Stomach (tissue), 9 donors: ENCODE results near the gene REN. TPM values are rescaled to one million over a fixed set of nuclear protein-coding genes. Genes with fewer than 3 reads are reported as not detected.
A peak's percentile ranks its signal among the peaks of the same experiment; 100 is the strongest.

Source experiments
- DNase-seq, 2 donors: peaks; one replicate each; pipeline versions ENCODE4 v3.0.0 to v3.0.0-alpha.2; 2013 to 2019
- H3K27ac ChIP-seq, 5 donors: fragments of 200-600 bp in 4 of 5; sonication (generic) in 4 of 5; one replicate each; pipeline ENCODE4 v1.5.1; 2013 to 2019; ENCODE audit warnings: mild to moderate bottlenecking in 1 of 5, moderate library complexity in 1 of 5
- H3K27me3 ChIP-seq, 3 donors: fragments of 200-600 bp; sonication (generic); one replicate each; pipeline ENCODE4 v1.5.1; 2017 to 2019; ENCODE audit warnings: mixed run types in 1 of 3
- H3K36me3 ChIP-seq, 4 donors: fragments of 200-600 bp; sonication (generic); 1 replicate in 3 of 4; 2 replicates in 1 of 4; pipeline ENCODE4 v1.5.1; 2016 to 2019
- H3K4me1 ChIP-seq, 4 donors: fragments of 200-600 bp; sonication (generic); one replicate each; pipeline ENCODE4 v1.5.1; 2016 to 2019
- H3K4me3 ChIP-seq, 4 donors: fragments of 200-600 bp; sonication (generic) in 3 of 4; one replicate each; pipeline ENCODE4 v1.5.1; 2016 to 2019; ENCODE audit warnings: mild to moderate bottlenecking in 1 of 4
- H3K9me3 ChIP-seq, 4 donors: fragments of 200-600 bp; sonication (generic); one replicate each; pipeline ENCODE4 v1.5.1; 2016 to 2019
- EP300 ChIP-seq: sonication (generic); formaldehyde crosslinking; IDR thresholded peaks from one replicate; pipeline ENCODE4 v1.6.1; 2017; ENCODE audit warnings: antibody characterized with exemption
- POLR2A ChIP-seq, 4 donors: fragments of 450-650 bp; IDR thresholded peaks; one replicate each; pipeline ENCODE4 v1.6.1; 2016; ENCODE audit warnings: antibody characterized with exemption in 4 of 4, control low read depth in 2 of 4, mild to moderate bottlenecking in 1 of 4, moderate library complexity in 1 of 4
- POLR2AphosphoS5 ChIP-seq, 3 donors: sonication (generic); formaldehyde crosslinking; IDR thresholded peaks; one replicate each; pipeline ENCODE4 v1.6.1; 2016; ENCODE audit warnings: antibody characterized with exemption in 3 of 3
- WGBS, 5 donors: extraction: QIAGEN DNeasy Blood & Tissue Kit in 3 of 5; methylation state at CpG; one replicate each; pipeline versions ENCODE4 v1.1.5 to v1.1.7; 2013 to 2018; 5-methylcytosine and 5-hydroxymethylcytosine counted together
- intact Hi-C: fragments of 100-400 bp; cut with DNase I; formaldehyde crosslinking; loops from one replicate; pipeline ENCODE4 v1.15.1; 2023; ENCODE audit warnings: low total_unique reads
- polyA plus RNA-seq, 3 donors: library from polyadenylated mRNA; stranded (reverse); fragments of 200-250 nt; gene quantifications; one replicate each; pipeline ENCODE4 v1.2.3, GENCODE V29; 2013
- total RNA-seq, 5 donors: library from RNA; depleted of rRNA; stranded (reverse); fragments of >200 nt; gene quantifications; one replicate each; pipeline versions ENCODE4 v1.1.0 to v1.2.3, GENCODE V29; 2014 to 2016
- TF ChIP-seq, protein P1 (sequence below), 7 experiments: fragments of 450-650 bp in 4 of 7; fragments of 200-600 bp in 3 of 7; sonication (generic) in 3 of 7; IDR thresholded peaks; one replicate each; pipeline ENCODE4 v1.5.1; 2016 to 2019; ENCODE audit warnings: antibody characterized with exemption in 7 of 7, control low read depth in 2 of 7, mild to moderate bottlenecking in 1 of 7
- donor health status: healthy with polysubstance abuse.
- donor health status: Bipolar disorder and iron deficiency.
- donor health status: healthy.

The REN gene
- total and polyA plus RNA-seq, 8 donors = 0.08 TPM; not detected in 7

DNA sequence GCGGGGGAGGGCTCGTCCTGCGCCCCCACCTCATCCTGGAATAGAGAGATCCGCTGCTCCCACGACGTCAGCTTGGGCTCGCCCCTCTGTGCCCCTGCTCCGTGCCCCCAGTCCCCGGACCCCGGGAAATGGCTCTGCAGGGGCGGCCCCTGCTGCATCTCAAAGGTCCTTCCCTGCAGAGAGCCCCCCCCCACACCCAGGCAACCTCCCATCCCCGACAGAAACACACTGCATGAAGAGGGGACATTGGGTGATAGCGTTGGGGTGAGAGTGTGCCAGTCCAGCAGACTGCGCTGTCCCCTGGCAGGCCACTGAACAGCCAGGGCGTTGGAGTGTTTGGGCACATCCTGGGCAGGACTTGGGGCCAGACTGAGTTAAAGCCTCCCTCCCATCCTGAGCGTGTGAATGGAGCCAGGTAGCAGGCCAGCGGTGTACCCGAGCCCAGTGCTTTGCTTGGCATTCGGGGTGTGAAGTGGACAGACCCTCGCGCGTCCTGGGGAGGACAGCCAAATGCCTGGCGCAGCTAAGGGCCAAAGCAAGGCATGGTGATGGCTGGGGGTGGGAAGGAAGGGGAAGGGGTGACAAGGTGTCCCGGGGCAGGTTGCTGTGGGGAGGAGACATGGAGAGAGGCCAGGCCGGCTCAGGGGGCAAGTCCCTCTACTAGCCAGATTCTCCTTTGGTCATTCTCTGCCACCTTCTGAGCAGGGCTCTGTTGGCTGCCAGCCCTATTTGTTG is 13.7 kb downstream of the REN start:
- WGBS, 5 donors = 28 to 71% (median 29%) methylated on average over 9 to 25 of the region's 25 CpGs
- no peak for DNase-seq
- peak overlapping the region in 4 of 5 donors; percentile 29 to 86 (median 46) for H3K27ac ChIP-seq

DNA sequence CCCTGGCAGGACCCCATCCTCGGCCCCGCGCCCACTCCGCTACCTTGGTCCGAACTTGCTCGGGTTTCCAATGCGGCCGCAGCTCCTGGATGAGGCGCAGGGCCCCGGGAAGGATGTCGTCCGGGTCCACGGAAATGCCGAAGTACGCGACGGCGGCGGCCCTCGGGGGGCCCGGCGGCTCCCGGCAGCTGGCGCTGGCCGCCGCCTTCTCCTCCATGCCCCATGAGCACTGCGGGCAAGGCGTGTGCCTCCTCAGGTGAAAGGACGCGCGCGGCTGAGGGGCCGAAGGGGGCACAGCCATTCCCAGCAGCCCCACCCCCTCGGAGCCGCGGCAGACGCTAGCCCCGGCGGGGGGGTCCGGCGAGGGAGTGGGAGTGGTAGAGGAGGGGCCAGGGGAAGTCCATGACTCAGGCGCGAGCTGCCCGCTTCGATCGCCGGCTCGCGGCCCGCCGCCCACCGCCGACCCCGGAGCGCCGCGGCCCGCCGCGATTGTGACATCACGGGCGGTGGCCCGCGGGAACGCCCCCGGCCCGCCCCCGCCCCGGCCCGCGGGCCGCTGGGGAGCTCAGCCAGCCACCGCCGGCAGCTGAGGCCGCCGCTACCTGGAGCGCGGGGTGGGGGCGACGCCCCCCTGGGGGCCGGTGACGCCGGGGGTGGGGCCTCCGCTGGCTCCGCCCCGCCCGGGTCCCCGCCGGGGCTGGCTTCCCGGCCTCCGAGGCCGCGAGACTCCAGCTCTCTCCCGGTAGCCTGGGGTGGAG is 14.4 kb downstream of the REN start, which contains the start of gene ETNK2:
Gene ETNK2 (minus strand): TSS at position 493 of the 758 bp plus-strand sequence. CDS start 192 bp downstream, at position 301.
- Histone ChIP-seq H3K9me3 (no peaks in the 10 kb centered on the region), H3K27me3 (peaks cover 0 to 19% (median 6%) of the 10 kb centered on the region in 3 donors), H3K4me1 (peaks cover 13 to 31% (median 26%) of the 10 kb centered on the region in 4 donors), H3K4me3 (peak within 1 kb of the TSS; percentile 67 to 76 (median 72)), H3K36me3 (no peaks in the 10 kb centered on the region), H3K27ac (peak within 1 kb of the TSS; percentile 8 to 86 (median 70))
- DNase-seq = peak; percentile 39 to 90
- TF ChIP-seq EP300 (no peak), POLR2AphosphoS5 (IDR thresholded peaks at IDR 0.05) (no peak), POLR2A (IDR thresholded peaks at IDR 0.05) (no peak)
- TF ChIP-seq, protein P1, sequence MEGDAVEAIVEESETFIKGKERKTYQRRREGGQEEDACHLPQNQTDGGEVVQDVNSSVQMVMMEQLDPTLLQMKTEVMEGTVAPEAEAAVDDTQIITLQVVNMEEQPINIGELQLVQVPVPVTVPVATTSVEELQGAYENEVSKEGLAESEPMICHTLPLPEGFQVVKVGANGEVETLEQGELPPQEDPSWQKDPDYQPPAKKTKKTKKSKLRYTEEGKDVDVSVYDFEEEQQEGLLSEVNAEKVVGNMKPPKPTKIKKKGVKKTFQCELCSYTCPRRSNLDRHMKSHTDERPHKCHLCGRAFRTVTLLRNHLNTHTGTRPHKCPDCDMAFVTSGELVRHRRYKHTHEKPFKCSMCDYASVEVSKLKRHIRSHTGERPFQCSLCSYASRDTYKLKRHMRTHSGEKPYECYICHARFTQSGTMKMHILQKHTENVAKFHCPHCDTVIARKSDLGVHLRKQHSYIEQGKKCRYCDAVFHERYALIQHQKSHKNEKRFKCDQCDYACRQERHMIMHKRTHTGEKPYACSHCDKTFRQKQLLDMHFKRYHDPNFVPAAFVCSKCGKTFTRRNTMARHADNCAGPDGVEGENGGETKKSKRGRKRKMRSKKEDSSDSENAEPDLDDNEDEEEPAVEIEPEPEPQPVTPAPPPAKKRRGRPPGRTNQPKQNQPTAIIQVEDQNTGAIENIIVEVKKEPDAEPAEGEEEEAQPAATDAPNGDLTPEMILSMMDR (IDR thresholded peaks at IDR 0.05) = no peak
- intact Hi-C loops = no loop called here
- 0 to 2% (median 1%) methylated on average over 23 to 89 of the region's 94 CpGs for WGBS, 5 donors

More for the DNA sequence above, 13.7 kb downstream of the REN start:
- intact Hi-C loops = no loop called here
- TF ChIP-seq, protein P1 (IDR thresholded peaks at IDR 0.05) = no peak
- TF ChIP-seq POLR2AphosphoS5 (IDR thresholded peaks at IDR 0.05) = no peak
- TF ChIP-seq EP300 = no peak
- no peak for TF ChIP-seq POLR2A (IDR thresholded peaks at IDR 0.05)
- Histone ChIP-seq H3K4me3 (peak overlapping the region; percentile 67 to 76 (median 72)), H3K36me3 (no peaks in the 10 kb centered on the region), H3K9me3 (no peaks in the 10 kb centered on the region), H3K4me1 (peaks cover 13 to 31% (median 26%) of the 10 kb centered on the region in 4 donors), H3K27me3 (peaks cover 0 to 19% (median 6%) of the 10 kb centered on the region in 3 donors)

DNA sequence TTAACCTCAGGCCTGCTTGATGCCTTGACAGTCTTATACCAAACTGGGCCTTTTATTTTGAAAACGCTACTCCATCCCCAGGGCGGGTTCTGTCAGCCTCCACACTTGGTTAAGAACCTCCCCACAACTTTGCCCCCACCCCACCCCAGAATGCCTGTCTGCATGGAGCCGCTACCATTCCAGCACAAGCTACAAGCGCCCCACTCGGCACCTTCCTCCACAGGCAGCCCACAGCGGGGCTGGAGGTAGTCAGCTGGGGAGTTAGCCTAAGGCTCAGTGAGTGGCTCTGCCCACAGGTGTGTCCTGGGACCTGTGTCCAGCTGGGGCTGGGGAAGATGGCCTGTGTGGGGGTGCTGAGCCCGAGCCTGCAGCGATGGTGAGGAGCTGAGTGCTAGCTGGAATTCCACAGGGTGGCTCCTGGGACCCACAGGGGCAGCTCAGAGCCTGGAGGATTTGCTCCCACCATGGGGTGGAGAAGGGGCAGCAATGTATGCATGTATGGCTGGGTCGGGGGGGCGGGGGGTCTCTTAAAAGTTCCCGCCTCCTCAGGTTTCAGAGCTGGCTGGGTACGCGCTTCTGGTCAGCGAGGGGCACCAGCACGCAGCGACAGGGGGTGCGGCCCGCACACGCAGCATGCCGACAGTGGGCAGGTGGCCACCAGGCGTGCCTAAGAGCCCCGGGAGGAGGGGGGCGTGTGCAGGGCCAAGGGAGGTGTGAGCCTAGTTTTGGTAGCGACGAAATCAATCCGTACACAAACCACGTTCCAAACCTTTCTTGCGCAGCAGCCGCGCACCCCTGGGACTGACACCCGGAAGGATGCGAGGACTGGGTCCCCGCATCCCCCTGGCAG is 15.2 kb downstream of the REN start:
- intact Hi-C loops = no loop called here
- Histone ChIP-seq H3K36me3 (peaks cover 0 to 8% (median 3%) of the 10 kb centered on the region in 4 donors), H3K4me1 (peaks cover 13 to 31% (median 26%) of the 10 kb centered on the region in 4 donors), H3K27me3 (peaks cover 0 to 19% (median 6%) of the 10 kb centered on the region in 3 donors), H3K9me3 (no peaks in the 10 kb centered on the region), H3K27ac (peak overlapping the region; percentile 8 to 86 (median 70)), H3K4me3 (peak overlapping the region; percentile 67 to 76 (median 72))
- TF ChIP-seq EP300 (no peak), POLR2AphosphoS5 (IDR thresholded peaks at IDR 0.05) (no peak), POLR2A (IDR thresholded peaks at IDR 0.05) (no peak)
- TF ChIP-seq, protein P1 (IDR thresholded peaks at IDR 0.05) = no peak
- peak in 1 of 2 donors; percentile 73 for DNase-seq
- WGBS, 5 donors = 25 to 48% (median 32%) methylated on average over 10 to 33 of the region's 33 CpGs
